OCI-LY1 (cell line): ENCODE data around the gene ADARB2.

Experiments used
- CTCF ChIP-seq: fragments of 200-600 bp; sonication (generic), shearing (Covaris generic); IDR thresholded peaks from 2 replicates; pipeline ENCODE4 v1.5.1; 2017; ENCODE audit warnings: mild to moderate bottlenecking, antibody characterized with exemption, low read length, moderate library complexity, mixed read lengths
- EZH2 ChIP-seq: fragments of 200-600 bp; sonication (generic), shearing (Covaris generic); IDR thresholded peaks from 2 replicates; pipeline ENCODE4 v1.8.0; 2017; ENCODE audit warnings: borderline replicate concordance, mixed run types, mild to moderate bottlenecking, antibody characterized with exemption, low read length, moderate library complexity, mixed read lengths

GRCh38 chr10:1148855-1149605 lies 588.3 kb downstream of the ADARB2 start:
- TF ChIP-seq CTCF (no peak), EZH2 (no peak)
